Measurements from ENCODE around the gene CDHR2. TPM values are rescaled to one million over a fixed set of nuclear protein-coding genes. Genes with fewer than 3 reads are reported as not detected.
A peak's percentile ranks its signal among the peaks of the same experiment; 100 is the strongest.

CDHR2 gene
- total and polyA plus RNA-seq, 2 of the 13 experiments (the other 11 are each of a cell fraction or from before 2014, with no cell fraction given), result 17.9 to 20.9 TPM

DNA sequence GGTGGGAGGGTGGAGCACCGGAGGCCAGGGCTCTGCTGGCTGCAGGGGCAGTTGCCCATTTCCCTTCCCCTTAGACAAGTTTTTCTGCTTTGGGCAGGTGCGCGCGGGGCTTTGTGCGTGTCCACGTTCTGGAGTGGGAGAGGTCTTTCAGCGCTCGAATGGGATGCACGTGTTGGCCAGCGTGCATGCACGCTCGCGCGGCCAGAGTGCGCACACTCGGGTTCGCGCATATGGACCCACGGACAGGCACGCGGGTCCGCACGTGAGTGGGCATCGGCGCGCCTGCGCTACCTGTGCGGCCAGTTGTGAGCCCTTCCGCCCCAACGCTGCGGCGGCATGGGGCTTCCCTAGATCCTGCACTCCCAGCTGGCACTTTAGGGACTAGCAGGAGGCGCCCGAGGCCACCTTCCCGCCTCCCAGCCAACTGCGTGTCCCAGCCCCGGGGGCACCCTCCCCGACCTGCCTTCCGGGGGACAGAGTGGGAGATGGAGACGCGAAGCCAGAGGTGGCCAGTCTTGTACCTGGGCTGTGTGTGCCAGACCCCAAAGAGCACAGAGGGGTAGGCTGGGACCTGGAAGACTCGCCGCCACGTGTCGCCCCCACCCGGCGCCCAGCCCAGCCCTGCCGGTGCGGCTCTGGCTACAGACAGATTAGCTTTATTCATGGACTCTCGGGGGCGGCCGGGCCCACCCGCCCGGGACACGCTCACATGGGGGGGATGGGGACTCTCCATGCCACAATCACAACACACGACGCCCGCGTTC is 70.6 kb downstream of the CDHR2 start:
- Histone ChIP-seq H3K4me2 (ENCODE audit: low read depth, low read length) (peak overlapping the region; percentile 3; the same call in 1 of the 2 replicates), H2AFZ (ENCODE audit: low read length) (no peak overlapping the region), H3K27ac (ENCODE audit: extremely low read length, insufficient read depth, low read length) (no peak overlapping the region), H3K4me1 (ENCODE audit: insufficient read depth, low read length) (no peaks in the 10 kb centered on the region), H3K79me2 (ENCODE audit: insufficient read depth, low read length) (no peaks in the 10 kb centered on the region), H3K9ac (ENCODE audit: insufficient read depth, low read depth, low read length) (no peak overlapping the region), H4K20me1 (ENCODE audit: insufficient read depth, low read length) (no peaks in the 10 kb centered on the region), H3K36me3 (replicated peaks in 1 of 2; ENCODE audit: control insufficient read depth in 1 of 2, insufficient read depth in 2 of 2, low read length in 2 of 2) (no peaks in the 10 kb centered on the region), H3K9me3 (ENCODE audit: low read length) (no peaks in the 10 kb centered on the region), H3K4me3 (replicated peaks in 1 of 3; ENCODE audit: insufficient read depth in 1 of 3, low read depth in 2 of 3, low read length in 3 of 3) (no peak overlapping the region; a peak in 1 of 6 replicates), H3K27me3 (ENCODE audit: control insufficient read depth in 1 of 2, insufficient read depth in 2 of 2, low read length in 2 of 2) (peaks cover 9 to 65% of the 10 kb centered on the region in 2 experiments)
- in situ Hi-C loops (cut with HindIII; ENCODE audit: extremely low pct_ligation_motif_present, low pct_unique_long_range_greater_than_20kb), result no loop called here
- CTCF ChIA-PET (ENCODE audit: low intra/inter-chr PET ratio, low total read pairs), result no interaction called here
- 70% methylated on average over 30 of the region's 59 CpGs for WGBS (ENCODE audit: low lambda C conversion rate)
- TF ChIP-seq ZSCAN22 (CRISPR knock-in tag; IDR thresholded peaks at IDR 0.05) (no peak), MTF1 (CRISPR knock-in tag; IDR thresholded peaks at IDR 0.05) (no peak), ZNF75D (CRISPR knock-in tag; IDR thresholded peaks at IDR 0.05; ENCODE audit: borderline replicate concordance) (no peak), ZFX (CRISPR knock-in tag; IDR thresholded peaks at IDR 0.05; ENCODE audit: low read depth) (no peak), ZNF331 (CRISPR knock-in tag; IDR thresholded peaks at IDR 0.05) (no peak), TGIF2 (CRISPR knock-in tag; IDR thresholded peaks at IDR 0.05) (no peak), GATA4 (IDR thresholded peaks at IDR 0.05; ENCODE audit: borderline replicate concordance, low read depth) (no peak)
- POLR2A ChIA-PET, result no interaction called here
- DNase-seq (ENCODE audit: low spot score) (no peak), FAIRE-seq (no peak), ATAC-seq (no peak; the same call in 2 of the 3 replicates)
- intact Hi-C loops (cut with micrococcal nuclease; ENCODE audit: unreplicated experiment), result no loop called here
- BruUV-seq (replicated peaks), result no TSS peak

DNA sequence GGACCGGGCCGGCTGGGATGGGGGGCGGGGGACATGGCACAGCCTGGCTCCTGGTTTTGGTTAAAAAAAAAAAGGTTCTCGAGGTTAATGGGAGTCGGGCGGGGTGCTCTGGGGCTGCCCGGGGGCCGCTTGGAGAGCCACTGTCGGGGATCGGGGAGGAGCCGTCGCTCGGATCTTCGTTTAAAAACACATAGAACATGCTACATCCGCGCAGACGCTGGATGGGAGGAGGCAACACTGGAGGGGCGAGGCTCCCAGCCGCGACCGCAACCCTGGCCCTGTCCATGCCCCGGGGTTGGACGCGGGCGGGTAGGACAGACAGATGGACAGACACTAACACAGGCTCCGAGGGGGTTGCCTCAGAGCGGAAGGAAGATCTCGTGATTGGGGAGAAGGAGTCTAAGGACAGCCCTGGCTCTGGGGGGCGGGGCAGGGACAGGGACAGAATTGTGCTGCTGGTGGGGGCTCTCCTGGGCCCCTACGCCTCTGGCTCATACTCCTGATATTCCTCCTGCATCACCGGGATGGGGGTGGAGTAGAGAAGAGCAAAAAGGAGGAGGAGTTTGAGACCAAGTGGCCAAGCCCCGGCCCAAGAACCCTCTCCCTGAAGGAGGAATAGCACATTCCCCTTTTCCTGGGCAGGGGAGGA is 71.3 kb downstream of the CDHR2 start:
- FAIRE-seq (no peak), DNase-seq (ENCODE audit: low spot score) (no peak), ATAC-seq (no peak)
- WGBS (ENCODE audit: low lambda C conversion rate), result 31% methylated on average over 22 of the region's 32 CpGs
- no peak overlapping the region for H2AFZ ChIP-seq (ENCODE audit: low read length)
- H4K20me1 ChIP-seq (ENCODE audit: insufficient read depth, low read length), result no peaks in the 10 kb centered on the region
- H3K27ac ChIP-seq (ENCODE audit: extremely low read length, insufficient read depth, low read length), result no peak overlapping the region
- intact Hi-C loops (cut with micrococcal nuclease; ENCODE audit: unreplicated experiment) (no loop called here), in situ Hi-C loops (cut with HindIII; ENCODE audit: extremely low pct_ligation_motif_present, low pct_unique_long_range_greater_than_20kb) (no loop called here)
- peaks cover 10 to 72% of the 10 kb centered on the region in 2 experiments for H3K27me3 ChIP-seq (ENCODE audit: control insufficient read depth in 1 of 2, insufficient read depth in 2 of 2, low read length in 2 of 2)
- H3K9ac ChIP-seq (ENCODE audit: insufficient read depth, low read depth, low read length), result no peak overlapping the region
- no peaks in the 10 kb centered on the region for H3K9me3 ChIP-seq (ENCODE audit: low read length)
- no peak overlapping the region for H3K4me3 ChIP-seq (replicated peaks in 1 of 3; ENCODE audit: insufficient read depth in 1 of 3, low read depth in 2 of 3, low read length in 3 of 3)
- no peaks in the 10 kb centered on the region for H3K4me1 ChIP-seq (ENCODE audit: insufficient read depth, low read length)
- ChIA-PET CTCF (ENCODE audit: low intra/inter-chr PET ratio, low total read pairs) (no interaction called here), POLR2A (no interaction called here)
- BruUV-seq (replicated peaks), result no TSS peak
- H3K79me2 ChIP-seq (ENCODE audit: insufficient read depth, low read length), result no peaks in the 10 kb centered on the region
- no peaks in the 10 kb centered on the region for H3K36me3 ChIP-seq (replicated peaks in 1 of 2; ENCODE audit: control insufficient read depth in 1 of 2, insufficient read depth in 2 of 2, low read length in 2 of 2)
- no peak overlapping the region for H3K4me2 ChIP-seq (ENCODE audit: low read depth, low read length)
- TF ChIP-seq PRPF4 (IDR thresholded peaks at IDR 0.05; ENCODE audit: low read depth, low read length, poor library complexity, severe bottlenecking), result no peak
- TF ChIP-seq ERF (CRISPR knock-in tag; IDR thresholded peaks at IDR 0.05), result no peak
- TF ChIP-seq, protein P1, sequence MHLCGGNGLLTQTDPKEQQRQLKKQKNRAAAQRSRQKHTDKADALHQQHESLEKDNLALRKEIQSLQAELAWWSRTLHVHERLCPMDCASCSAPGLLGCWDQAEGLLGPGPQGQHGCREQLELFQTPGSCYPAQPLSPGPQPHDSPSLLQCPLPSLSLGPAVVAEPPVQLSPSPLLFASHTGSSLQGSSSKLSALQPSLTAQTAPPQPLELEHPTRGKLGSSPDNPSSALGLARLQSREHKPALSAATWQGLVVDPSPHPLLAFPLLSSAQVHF (CRISPR knock-in tag; IDR thresholded peaks at IDR 0.05), result no peak
- TF ChIP-seq SP4 (CRISPR knock-in tag; IDR thresholded peaks at IDR 0.05), result no peak
- no peak for TF ChIP-seq ARNTL (CRISPR knock-in tag; IDR thresholded peaks at IDR 0.05)
- no peak for TF ChIP-seq ZNF263 (CRISPR knock-in tag; IDR thresholded peaks at IDR 0.05)
- TF ChIP-seq PRMT3 (CRISPR knock-in tag; IDR thresholded peaks at IDR 0.05; ENCODE audit: borderline replicate concordance, low read depth), result no peak
- no peak for TF ChIP-seq ZNF747 (CRISPR knock-in tag; IDR thresholded peaks at IDR 0.05; ENCODE audit: borderline replicate concordance)
- TF ChIP-seq, protein P2, sequence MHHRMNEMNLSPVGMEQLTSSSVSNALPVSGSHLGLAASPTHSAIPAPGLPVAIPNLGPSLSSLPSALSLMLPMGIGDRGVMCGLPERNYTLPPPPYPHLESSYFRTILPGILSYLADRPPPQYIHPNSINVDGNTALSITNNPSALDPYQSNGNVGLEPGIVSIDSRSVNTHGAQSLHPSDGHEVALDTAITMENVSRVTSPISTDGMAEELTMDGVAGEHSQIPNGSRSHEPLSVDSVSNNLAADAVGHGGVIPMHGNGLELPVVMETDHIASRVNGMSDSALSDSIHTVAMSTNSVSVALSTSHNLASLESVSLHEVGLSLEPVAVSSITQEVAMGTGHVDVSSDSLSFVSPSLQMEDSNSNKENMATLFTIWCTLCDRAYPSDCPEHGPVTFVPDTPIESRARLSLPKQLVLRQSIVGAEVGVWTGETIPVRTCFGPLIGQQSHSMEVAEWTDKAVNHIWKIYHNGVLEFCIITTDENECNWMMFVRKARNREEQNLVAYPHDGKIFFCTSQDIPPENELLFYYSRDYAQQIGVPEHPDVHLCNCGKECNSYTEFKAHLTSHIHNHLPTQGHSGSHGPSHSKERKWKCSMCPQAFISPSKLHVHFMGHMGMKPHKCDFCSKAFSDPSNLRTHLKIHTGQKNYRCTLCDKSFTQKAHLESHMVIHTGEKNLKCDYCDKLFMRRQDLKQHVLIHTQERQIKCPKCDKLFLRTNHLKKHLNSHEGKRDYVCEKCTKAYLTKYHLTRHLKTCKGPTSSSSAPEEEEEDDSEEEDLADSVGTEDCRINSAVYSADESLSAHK (CRISPR knock-in tag; IDR thresholded peaks at IDR 0.05; ENCODE audit: borderline replicate concordance), result no peak

Data from HepG2 (cell line).